HK-2 (cell line): ENCODE data around the gene MC1R.
"Not testable (repeated sequence)": the region's sequence is repeated elsewhere in the genome, so short reads cannot be mapped to it uniquely, and the experiment has no call there.

Source experiments
- DNase-seq: peaks from one replicate; pipeline ENCODE4 v3.0.0-alpha.2; 2018; ENCODE audit not compliant: unreplicated experiment

The MC1R gene

GRCh38 chr16:89958596-89958995, 39.9 kb downstream of the MC1R start:
- DNase-seq, result no peak

- no peak for DNase-seq
Measured at GRCh38 chr16:89960966-89961365, 42.3 kb downstream of the MC1R start.

- no peak for DNase-seq
Measured at GRCh38 chr16:89961920-89962319, 43.3 kb downstream of the MC1R start.

- DNase-seq, result no peak
Measured at GRCh38 chr16:89962754-89963498, 44.3 kb downstream of the MC1R start.

GRCh38 chr16:89964201-89964600, 45.5 kb downstream of the MC1R start:
- no peak for DNase-seq

- DNase-seq, result no peak
Measured at GRCh38 chr16:89965447-89966225, 47.0 kb downstream of the MC1R start.

GRCh38 chr16:89966756-89967155, 48.1 kb downstream of the MC1R start:
- no peak for DNase-seq

- DNase-seq, result not testable (repeated sequence)
Measured at GRCh38 chr16:89967436-89967835, 48.8 kb downstream of the MC1R start.

GRCh38 chr16:89968074-89968473, 49.4 kb downstream of the MC1R start:
- not testable (repeated sequence) for DNase-seq

GRCh38 chr16:89969741-89970410, 51.2 kb downstream of the MC1R start:
- DNase-seq, result no peak
